Gastrocnemius medialis (tissue), 4 donors: ENCODE results near the gene CFB. TPM values are rescaled to one million over a fixed set of nuclear protein-coding genes. Genes with fewer than 3 reads are reported as not detected.

Experiments used
- ATAC-seq, 2 donors: fragments of 150-250 bp; one replicate each; pipeline ENCODE4 v1.9.1; 2016
- DNase-seq, 2 donors: peaks; one replicate each; pipeline ENCODE4 v3.0.0-alpha.2; 2019
- H3K27ac ChIP-seq, 4 donors: fragments of 200-600 bp; sonication (generic); 1 replicate in 1 of 4; 2 replicates in 3 of 4; pipeline ENCODE4 v1.5.1; 2016 to 2018; ENCODE audit warnings: mild to moderate bottlenecking in 2 of 4, moderate library complexity in 1 of 4
- H3K27me3 ChIP-seq, 3 donors: fragments of 200-600 bp; sonication (generic) in 2 of 3; 1 replicate in 1 of 3; 2 replicates in 2 of 3; pipeline versions ENCODE4 v1.5.1 to v1.6.0; 2016 to 2019; ENCODE audit warnings: mild to moderate bottlenecking in 1 of 3, moderate library complexity in 1 of 3
- H3K36me3 ChIP-seq, 2 donors: fragments of 200-600 bp; sonication (generic) in 1 of 2; one replicate each; pipeline ENCODE4 v1.5.1; 2017 to 2018
- H3K4me1 ChIP-seq, 2 donors: fragments of 200-600 bp; sonication (generic) in 1 of 2; one replicate each; pipeline ENCODE4 v1.5.1; 2016 to 2017; ENCODE audit warnings: mild to moderate bottlenecking in 2 of 2
- H3K4me3 ChIP-seq, 4 donors: fragments of 200-600 bp; sonication (generic) in 3 of 4; 1 replicate in 1 of 4; 2 replicates in 3 of 4; pipeline ENCODE4 v1.5.1; 2016 to 2019; ENCODE audit warnings: mild to moderate bottlenecking in 2 of 4
- H3K9me3 ChIP-seq, 3 donors: fragments of 200-600 bp; sonication (generic) in 2 of 3; 1 replicate in 1 of 3; 2 replicates in 2 of 3; pipeline ENCODE4 v1.5.1; 2016 to 2019
- POLR2A ChIP-seq, 2 donors: fragments of 450-650 bp; IDR thresholded peaks; one replicate each; pipeline ENCODE4 v1.6.1; 2017; ENCODE audit warnings: antibody characterized with exemption in 2 of 2, mild to moderate bottlenecking in 2 of 2, moderate library complexity in 2 of 2
- in situ Hi-C, 4 donors: fragments of 200-750 bp; cut with MboI; loops; one replicate each; pipeline versions ENCODE4 v1.15.0 to v1.8.0; 2017; ENCODE audit warnings: low sequenced_read_pairs in 4 of 4
- intact Hi-C: fragments of 100-400 bp; cut with DNase I; formaldehyde crosslinking; loops from one replicate; pipeline ENCODE4 v1.15.1; 2023; ENCODE audit warnings: low total_unique reads
- total RNA-seq, 4 donors: library from RNA; depleted of rRNA; stranded (reverse); fragments of >200 nt; gene quantifications; one replicate each; pipeline versions ENCODE4 v1.1.0 to v1.2.3, GENCODE V29; 2016
- TF ChIP-seq, protein P1 (sequence below), 5 experiments: fragments of 450-650 bp in 3 of 5; fragments of 200-600 bp in 2 of 5; sonication (generic) in 2 of 5; IDR thresholded peaks in 4 of 5; conservative IDR thresholded peaks in 1 of 5; 1 replicate in 4 of 5; 2 replicates in 1 of 5; pipeline ENCODE4 v1.5.1; 2016 to 2019; ENCODE audit warnings: antibody characterized with exemption in 5 of 5, mild to moderate bottlenecking in 3 of 5, moderate library complexity in 3 of 5

Gene CFB
- total RNA-seq, 4 donors from 2014 or later = 1.0 to 13.8 (median 6.1) TPM

DNA sequence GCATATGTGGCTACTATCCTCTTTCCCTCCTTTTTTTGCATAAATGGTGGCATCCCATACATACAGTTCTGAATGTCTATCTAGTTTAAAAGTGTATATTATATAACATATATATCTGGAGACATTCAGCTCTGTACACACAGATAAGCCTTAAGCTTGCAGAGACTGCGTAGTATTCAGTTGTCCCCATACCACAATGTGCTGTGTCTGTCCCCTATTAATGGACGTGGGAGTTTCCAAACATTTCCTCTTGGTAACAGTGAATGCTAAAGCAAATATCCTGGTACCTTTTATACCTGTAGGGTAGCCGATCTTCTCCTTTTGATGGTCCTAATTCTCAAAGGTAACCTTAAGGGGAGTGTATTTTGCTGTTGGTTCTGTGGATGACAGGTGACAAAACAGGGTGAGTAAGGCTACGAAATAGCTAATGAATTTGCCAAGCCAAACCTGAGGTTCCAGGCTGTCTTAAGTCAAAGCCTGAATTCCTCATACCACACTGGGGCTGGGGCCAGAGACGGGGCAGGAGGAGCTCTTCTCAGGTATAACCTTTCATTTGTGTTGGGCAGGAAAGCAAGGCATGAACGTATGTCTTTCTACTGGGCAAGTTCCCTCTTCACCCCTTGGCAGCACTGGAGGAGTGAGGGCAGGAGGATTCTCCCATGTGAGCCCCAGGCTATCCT lies 26.1 kb upstream of the CFB start:
- no peak for TF ChIP-seq POLR2A (IDR thresholded peaks at IDR 0.05)
- TF ChIP-seq, protein P1, sequence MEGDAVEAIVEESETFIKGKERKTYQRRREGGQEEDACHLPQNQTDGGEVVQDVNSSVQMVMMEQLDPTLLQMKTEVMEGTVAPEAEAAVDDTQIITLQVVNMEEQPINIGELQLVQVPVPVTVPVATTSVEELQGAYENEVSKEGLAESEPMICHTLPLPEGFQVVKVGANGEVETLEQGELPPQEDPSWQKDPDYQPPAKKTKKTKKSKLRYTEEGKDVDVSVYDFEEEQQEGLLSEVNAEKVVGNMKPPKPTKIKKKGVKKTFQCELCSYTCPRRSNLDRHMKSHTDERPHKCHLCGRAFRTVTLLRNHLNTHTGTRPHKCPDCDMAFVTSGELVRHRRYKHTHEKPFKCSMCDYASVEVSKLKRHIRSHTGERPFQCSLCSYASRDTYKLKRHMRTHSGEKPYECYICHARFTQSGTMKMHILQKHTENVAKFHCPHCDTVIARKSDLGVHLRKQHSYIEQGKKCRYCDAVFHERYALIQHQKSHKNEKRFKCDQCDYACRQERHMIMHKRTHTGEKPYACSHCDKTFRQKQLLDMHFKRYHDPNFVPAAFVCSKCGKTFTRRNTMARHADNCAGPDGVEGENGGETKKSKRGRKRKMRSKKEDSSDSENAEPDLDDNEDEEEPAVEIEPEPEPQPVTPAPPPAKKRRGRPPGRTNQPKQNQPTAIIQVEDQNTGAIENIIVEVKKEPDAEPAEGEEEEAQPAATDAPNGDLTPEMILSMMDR (IDR thresholded peaks at IDR 0.05 in 4 of 5, conservative IDR thresholded peaks at IDR 0.05 in 1 of 5) = no peak
- H3K4me1 ChIP-seq = no peaks in the 10 kb centered on the region
- ATAC-seq = no peak
- H3K9me3 ChIP-seq = no peaks in the 10 kb centered on the region
- H3K36me3 ChIP-seq = no peaks in the 10 kb centered on the region
- DNase-seq = no peak
- no peak overlapping the region for H3K27ac ChIP-seq
- in situ Hi-C loops = no loop called here
- no peak overlapping the region for H3K4me3 ChIP-seq
- no peaks in the 10 kb centered on the region for H3K27me3 ChIP-seq
- intact Hi-C loops = no loop called here

DNA sequence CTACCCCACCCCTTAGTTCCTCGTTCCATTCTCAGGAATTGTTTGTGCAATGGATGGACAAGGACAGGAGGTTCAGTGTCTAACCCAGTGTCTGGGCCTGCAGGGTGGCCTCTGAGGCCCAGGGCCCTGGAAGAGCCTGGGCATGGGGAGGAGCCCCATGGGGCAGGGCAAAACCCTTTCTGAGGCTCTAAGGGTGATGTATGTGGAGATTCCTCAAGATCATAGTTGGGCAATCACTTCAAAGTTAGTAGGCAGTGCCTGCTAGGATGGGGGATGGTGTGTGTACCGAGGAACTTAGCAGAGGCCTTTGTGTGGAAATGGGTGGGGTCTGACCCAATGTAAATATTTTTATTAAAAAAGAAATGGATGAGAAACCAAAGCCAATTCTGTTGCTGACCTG lies 25.1 kb upstream of the CFB start:
- no peaks in the 10 kb centered on the region for H3K4me1 ChIP-seq
- intact Hi-C loops = no loop called here
- no peak overlapping the region for H3K4me3 ChIP-seq
- TF ChIP-seq POLR2A (IDR thresholded peaks at IDR 0.05) = no peak
- TF ChIP-seq, protein P1 (IDR thresholded peaks at IDR 0.05 in 4 of 5, conservative IDR thresholded peaks at IDR 0.05 in 1 of 5) = no peak
- H3K36me3 ChIP-seq = no peaks in the 10 kb centered on the region
- ATAC-seq (no peak), DNase-seq (no peak)
- no peaks in the 10 kb centered on the region for H3K27me3 ChIP-seq
- no peaks in the 10 kb centered on the region for H3K9me3 ChIP-seq
- in situ Hi-C loops = no loop called here
- no peak overlapping the region for H3K27ac ChIP-seq

DNA sequence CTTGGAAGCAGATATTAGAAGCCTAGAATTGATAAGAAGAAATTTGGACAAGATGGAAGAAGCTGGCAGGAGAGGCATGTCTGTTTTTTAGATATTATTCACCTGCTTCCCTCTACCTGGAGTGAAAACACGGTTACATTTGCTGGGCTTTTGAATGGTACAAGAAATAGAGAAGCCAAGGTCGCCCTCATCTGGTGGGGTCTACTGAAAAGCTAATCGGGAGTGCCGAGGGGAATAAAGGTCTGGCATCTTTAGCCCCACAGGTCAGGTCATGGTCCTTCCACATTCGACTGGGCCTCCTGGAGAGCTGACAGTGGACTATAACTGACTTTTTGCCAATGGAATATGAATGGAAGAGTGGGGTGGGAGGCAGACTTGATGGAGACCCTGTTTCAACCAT lies 23.0 kb upstream of the CFB start:
- TF ChIP-seq POLR2A (IDR thresholded peaks at IDR 0.05) = no peak
- TF ChIP-seq, protein P1 (IDR thresholded peaks at IDR 0.05 in 4 of 5, conservative IDR thresholded peaks at IDR 0.05 in 1 of 5) = no peak
- Histone ChIP-seq H3K27me3 (no peaks in the 10 kb centered on the region), H3K27ac (no peak overlapping the region), H3K9me3 (no peaks in the 10 kb centered on the region), H3K4me3 (no peak overlapping the region), H3K4me1 (no peaks in the 10 kb centered on the region), H3K36me3 (no peaks in the 10 kb centered on the region)
- intact Hi-C loops (no loop called here), in situ Hi-C loops (no loop called here)
- DNase-seq (no peak), ATAC-seq (no peak)

DNA sequence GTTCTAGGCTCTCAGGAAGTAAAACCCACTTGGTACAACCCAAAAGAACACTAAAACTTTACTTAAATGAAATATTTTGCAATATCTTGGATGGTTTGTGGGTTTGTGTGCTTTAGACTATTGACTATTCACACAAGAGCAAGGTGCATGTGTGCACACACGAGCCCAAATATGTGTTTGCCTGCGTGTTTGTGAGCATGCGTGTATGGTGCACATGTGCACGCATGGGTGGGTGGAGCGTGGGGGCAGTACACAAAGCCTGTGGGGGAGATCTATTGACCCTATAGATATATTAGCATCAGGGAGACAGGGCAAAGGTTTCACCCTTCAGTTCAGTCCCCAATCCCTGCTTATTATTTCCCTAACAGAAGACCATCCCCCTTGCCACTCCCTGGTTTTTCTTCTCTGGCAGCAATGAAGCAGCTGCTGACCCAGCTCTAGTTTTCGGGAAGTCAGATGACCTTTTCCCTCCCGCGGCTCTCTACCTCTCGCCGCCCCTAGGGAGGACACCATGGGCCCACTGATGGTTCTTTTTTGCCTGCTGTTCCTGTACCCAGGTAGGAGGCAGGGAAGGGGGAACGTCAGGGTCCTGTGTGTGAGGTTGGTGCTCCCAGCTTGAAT lies 18.5 kb upstream of the CFB start, which contains the start of gene C2:
TSS of gene C2 (plus strand) at position 476 of the 621 bp plus-strand sequence. CDS start at position 512, 36 bp downstream.
- no peaks in the 10 kb centered on the region for H3K27me3 ChIP-seq
- in situ Hi-C loops (no loop called here), intact Hi-C loops (no loop called here)
- no peak for TF ChIP-seq POLR2A (IDR thresholded peaks at IDR 0.05)
- TF ChIP-seq, protein P1 (IDR thresholded peaks at IDR 0.05 in 4 of 5, conservative IDR thresholded peaks at IDR 0.05 in 1 of 5) = no peak
- ATAC-seq = no peak
- no peak for DNase-seq
- H3K36me3 ChIP-seq = no peaks in the 10 kb centered on the region
- no peaks in the 10 kb centered on the region for H3K4me1 ChIP-seq
- H3K27ac ChIP-seq = no peak within 1 kb of the TSS
- no peaks in the 10 kb centered on the region for H3K9me3 ChIP-seq
- peak within 1 kb of the TSS in 2 of 4 donors; percentile 12 to 17 for H3K4me3 ChIP-seq
